NCI-H2227 (cell line): ENCODE measurements around the gene GADD45B.

Experiments
- DNase-seq: peaks from one replicate; lab custom pipeline; 2025; ENCODE audit not compliant: unreplicated experiment; lab: John Stamatoyannopoulos, UW

GADD45B gene, protein sequence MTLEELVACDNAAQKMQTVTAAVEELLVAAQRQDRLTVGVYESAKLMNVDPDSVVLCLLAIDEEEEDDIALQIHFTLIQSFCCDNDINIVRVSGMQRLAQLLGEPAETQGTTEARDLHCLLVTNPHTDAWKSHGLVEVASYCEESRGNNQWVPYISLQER

DNA sequence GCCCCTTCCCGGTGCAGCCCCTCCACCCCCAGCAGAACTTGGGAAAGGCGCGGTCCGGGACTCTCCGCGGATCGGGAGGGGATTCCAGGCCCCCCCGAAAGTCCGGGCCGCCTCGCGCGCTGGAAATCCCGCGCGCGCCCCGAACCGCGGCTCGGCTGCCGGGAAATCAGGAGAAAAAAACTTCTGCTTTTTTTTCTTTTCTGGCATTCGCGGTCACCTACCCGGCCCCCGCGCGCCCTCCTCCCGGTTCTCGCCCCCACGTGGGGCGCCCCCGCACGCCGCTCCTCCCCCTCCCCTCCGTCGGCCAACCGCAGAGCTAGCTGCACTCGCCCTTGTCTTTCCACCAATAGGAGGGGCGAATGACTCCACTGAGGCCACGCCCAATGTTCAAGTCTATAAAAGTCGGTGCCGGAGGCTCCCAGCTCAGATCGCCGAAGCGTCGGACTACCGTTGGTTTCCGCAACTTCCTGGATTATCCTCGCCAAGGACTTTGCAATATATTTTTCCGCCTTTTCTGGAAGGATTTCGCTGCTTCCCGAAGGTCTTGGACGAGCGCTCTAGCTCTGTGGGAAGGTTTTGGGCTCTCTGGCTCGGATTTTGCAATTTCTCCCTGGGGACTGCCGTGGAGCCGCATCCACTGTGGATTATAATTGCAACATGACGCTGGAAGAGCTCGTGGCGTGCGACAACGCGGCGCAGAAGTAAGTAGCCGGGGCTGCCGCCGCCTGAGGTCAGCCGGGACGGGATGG lies at the start of gene GADD45B:
GADD45B (plus strand) TSS at position 426 of the 749 bp plus-strand sequence; CDS start at position 658, 232 bp downstream.
- DNase-seq = peak; percentile 96

DNA sequence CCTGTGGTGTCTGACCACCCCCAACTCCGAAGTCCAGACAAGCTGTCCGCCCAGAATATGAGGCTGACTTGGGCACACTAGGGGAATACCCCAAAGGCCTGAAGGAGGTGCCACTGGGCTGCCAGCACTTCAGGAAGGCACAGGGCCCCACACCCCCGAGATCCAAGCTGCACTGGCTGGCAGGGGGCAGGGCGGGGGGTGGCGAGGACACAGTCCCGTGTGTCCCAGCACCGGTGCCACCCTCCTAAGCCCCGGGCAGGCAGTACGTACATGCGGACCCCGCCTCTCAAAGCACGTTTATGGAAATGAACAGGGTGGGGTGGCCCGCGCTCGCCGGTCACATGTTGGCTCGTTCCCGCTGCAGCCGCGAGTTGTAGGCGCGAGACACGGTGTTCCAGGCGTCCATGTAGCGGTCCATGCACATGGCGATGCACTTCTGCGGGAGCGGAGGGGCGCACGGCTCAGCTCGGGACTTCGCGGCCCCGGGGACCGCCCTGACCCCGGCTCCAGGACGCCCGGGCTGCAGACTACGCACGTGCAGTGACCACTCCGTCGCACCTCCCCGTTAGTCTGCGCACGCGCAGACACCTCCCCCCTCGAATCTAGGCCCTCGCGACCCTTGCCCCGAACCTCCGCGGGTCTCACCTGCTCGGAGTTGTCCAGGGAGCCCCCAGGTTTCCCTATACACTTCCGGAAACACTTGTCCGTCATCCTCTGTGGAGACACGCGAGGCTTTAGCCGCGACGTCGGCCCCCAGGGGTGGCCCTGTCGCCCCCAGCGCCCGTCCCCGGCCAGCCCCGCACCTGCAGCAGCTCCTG lies 49.1 kb upstream of the GADD45B start:
- peak; percentile 56 for DNase-seq

DNA sequence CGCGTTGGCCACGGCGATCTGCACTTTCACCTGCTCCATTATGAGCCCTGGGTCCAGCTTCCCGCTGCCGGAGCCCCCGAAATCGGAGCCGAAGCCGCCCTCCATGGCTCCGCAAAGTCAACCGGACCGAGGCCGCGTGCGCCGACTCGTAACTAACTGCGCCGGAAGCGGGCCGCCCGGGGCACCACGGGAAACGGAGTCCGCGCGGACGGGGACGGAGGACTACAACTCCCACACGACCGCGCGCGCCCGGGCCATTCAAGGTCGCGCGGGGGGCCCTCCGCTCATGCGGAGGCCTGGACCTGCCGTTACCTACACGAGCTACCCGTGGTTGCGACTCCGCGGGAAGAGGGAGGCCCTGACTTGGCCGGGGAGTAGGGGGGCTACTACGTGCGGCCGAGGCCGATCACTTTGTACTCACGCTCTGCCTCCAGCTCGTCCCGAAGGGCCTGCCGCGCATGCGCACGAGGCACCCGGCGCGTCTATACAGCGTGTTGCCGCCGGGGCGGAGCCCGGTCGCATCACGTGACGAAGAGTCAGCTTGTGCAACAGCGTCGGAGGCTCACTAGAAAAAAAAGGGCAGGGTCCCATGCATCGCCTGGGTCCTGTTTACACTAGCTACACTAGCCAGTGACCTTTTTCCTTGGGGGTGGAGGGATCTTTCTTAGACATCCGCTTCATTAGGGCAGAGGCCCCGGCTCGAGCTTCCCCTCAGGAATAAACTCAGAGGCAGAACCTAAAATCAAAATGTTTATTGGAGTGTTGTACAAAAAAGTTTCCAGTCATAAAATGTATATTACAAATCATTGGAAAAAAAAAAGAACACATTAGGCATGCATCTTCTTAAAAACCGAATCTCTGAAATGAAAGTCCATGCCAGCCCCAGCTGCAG lies 48.3 kb upstream of the GADD45B start, which contains the start of gene TIMM13:
TIMM13 (minus strand) TSS at position 158 of the 892 bp plus-strand sequence; CDS start at position 105, 53 bp downstream.
- peak; percentile 96 for DNase-seq

DNA sequence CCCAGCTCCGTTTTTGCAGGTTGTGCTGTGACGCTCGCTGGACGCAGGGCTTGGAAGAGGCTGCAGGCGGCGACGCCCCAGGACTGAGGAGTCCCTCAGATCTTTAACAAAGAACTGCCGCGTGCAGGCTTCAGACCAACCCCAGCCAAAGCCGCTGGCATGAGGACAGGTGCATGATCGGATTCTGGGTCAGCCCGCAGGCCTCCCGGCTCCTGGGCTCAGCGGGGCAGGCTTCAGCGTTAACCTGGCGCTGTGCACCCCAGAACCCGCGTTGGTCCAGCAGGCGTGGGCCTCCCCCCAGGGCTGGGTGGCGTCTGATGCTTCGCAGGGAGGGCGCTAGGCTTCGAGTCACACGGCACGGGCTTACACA lies 47.6 kb upstream of the GADD45B start:
- DNase-seq = peak; percentile 49

DNA sequence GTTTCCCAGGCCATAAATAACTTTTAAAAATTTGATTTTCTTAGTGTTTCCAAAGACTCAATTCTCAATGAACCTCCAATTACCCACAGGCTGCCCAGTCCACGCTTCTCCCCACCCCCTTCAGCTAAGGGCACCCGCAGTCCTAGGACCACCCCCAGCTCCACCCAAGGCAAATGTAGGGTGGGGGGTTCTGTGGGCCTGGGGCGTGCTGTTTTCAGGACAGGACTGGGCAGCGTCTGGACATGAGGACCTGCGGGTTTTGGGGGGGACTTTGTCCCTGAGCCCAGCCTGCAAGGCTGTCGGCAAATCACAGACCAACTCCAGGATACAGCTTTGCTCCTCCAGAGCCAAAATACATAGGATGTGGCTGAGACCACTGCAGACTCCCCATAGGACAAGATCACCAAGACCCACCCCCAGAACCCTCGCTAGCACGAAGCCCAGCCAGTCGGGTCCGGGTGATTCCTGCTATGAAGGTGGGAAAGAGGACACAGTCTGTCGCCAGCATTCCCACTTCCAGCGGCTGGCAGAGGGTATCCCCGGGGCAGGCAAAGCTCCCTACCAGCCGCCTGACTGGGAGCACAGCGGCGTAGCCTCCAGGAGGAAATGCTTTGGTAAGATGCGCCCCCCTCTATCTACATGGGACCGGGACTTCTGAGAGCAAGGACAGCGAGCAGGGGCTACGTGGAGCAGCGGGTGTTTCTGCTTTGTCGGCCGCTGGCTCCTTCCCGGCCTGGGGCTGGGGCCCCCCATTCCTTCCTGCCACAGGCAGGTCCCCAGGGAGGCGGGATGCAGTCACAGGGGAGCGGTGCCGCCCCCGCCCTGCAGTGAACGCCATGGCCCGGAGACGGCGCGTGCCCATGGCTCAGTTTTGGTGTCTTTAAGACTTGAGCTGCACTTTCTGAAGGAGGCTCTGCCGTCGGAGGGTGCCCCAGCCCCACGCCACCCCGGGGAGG lies 46.9 kb upstream of the GADD45B start:
- no peak for DNase-seq

DNA sequence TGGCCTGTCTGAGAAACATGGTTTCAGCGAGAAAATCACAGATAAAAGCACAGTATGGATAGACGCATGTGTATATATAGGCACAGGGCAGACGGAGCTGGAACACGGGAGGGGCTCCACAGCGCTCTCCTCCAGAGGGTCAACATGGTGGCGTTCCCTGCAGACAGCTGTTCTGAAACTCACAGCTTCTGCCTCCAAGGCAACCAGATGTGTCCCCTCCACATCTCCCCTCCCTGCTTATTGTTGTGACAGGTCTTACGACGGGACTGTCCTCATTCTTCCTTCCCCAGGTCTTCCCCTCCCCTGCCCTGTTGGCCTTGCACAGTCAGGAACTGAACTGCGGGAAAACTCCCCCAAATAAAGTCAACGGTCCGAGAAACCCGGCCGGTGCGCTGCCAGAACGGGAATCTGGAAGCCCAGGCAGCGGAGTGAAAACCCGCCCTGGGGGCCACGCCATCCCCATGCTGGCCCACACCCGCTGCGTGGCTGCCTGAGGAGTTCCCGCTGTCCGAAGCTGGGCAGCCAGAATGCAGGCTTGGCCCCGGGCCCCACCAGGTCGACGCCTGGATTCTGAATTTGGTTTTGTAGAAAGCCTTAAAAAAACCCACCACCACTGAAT lies 45.9 kb upstream of the GADD45B start:
- DNase-seq = no peak

DNA sequence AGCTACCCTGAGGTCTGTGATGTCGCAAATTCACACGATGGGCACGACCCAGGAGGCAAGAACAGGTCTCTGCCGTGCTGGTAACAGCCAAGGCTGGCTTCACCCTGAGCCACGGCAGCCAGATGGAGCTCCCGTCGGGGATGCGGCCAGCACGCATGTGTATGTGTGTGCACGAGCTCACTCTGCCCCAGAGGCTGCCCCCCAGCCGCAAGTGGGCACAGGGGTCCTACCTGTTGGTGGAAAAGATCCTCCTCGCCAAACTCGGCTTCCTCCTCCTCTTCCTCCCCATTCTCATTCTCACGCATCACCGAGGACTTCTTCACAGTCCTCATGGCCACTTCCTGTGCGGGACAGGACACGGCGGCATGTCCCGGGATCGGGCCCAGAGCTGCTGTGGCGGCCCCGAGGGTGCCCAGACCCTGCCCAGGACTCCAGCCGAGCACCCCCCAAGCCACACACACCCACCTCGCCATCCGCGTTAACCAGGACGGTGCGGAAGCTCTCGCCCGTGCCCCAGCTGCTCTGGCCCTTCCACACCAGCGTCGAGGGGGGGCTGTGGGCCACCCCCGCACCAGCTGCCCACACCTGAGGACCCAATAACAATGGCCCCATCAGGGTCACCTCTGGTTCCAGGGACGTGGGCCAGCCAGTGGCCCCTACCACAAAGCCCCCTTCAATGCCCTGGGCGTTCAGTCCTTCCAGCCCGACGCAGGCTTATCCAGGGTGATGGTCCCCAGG lies 44.4 kb upstream of the GADD45B start:
- no peak for DNase-seq

DNA sequence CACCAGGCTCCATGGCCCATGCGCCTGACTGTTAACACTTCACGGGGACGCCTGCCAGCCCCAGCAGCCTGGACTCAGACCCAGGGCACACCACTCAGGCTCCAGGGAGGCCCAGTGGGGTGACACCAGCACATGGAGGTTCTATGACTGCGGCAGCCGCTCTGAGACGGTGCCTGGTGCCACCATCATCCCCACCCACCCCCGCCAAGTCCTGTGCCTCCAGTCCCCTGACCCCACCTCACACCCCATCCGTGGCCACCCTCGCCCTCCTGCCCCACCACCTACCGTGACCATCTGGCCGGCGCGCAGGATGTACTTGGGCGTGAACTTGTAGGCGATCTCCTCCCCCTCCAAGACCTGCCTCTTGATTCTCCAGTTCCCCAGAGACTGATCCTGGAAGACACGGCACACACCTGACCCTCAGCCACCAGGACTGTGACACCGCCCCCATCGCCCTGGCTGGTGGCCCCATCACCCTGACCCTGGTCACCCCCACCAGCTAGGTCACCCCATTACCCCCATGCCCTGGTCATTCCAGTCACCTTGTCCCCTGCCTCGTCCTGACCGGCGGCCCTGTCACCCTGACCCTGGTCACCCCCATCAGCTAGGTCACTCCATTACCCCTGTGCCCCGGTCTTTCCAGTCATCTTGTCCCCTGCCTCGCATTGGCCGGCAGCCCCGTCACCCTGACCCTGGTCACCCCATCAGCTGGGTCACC lies 43.6 kb upstream of the GADD45B start:
- DNase-seq = no peak

DNA sequence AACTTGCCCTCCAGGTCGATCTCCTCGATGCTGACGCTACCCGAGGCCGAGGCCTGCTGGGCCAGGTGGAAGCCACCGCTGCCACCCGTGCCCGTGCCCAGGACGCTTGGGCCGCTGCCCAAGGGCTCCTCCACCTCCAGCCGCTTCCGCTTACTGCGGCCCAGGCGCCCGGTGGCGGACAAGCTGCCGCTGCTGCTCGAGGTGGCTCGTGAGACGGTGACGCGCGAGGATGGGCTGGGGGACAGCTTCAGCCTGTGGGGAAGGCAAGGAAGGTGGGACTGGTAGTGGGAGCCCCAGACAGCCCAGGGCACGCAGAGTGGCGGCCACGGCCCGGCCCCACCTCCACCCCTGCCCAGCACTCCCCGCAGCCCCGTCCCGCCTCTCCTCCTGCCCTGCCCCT lies 42.1 kb upstream of the GADD45B start:
- DNase-seq = no peak

DNA sequence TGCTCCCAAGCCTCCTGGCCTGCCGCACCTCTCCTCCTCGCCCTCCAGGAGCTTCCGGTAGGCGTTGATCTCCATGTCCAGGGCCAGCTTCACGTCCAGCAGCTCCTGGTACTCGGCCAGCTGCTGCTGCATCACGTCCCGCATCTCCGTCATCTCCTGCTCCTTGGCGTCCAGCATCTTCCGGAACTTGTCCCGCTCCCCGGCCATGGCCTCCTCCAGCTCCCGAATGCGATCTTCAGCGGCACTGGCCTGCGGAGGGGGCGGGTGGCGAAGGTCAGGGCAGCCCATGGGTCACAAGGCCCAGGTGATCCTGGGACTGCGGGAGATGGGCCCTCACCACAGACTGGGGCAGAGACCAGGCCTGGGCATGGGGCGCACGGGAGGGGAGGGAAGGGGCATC lies 41.7 kb upstream of the GADD45B start:
- no peak for DNase-seq

DNA sequence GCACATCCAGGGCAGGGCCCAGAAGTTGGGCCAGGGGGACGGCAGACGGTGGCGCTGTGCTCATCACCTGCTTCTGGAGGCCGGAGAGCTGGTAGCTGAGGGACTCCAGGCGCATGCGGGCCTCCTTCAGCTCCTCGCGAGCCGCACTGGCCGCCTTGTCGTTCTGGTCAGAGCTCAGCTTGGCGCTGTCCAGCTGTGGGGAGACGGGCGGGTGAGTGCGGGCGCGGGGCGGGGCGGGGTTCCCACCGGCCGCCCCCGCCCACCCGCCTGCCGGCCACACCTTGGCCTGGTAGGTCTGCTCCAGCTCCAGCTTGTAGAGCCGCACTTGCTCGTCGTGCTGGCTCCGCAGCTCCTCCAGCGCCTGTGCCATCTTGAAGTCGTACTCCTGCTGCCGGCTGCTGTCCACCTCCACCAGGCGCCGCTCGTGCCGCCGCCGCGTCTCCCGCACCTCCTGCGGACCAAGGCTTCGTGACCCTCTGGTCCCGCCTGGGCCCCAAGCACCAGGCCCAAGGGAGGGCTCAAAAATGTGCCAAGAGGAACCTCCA lies 41.1 kb upstream of the GADD45B start:
- no peak for DNase-seq

DNA sequence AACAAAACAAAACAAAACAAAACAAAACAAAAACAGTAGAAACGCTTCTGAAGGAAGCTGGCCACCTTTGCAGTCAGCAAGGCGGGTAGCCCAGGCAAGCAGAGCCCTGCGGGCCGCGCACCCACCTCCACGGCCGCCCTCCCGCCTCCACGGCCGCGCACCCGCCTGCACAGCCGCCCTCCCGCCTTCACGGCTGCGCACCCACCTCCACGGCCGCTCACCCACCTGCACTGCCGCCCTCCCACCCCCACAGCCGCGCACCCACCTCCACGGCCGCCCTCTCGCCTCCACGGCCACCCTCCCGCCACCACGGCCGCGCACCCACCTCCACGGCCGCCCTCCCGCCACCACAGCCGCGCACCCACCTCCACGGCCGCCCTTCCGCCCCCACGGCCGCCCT lies 39.5 kb upstream of the GADD45B start:
- no peak for DNase-seq

DNA sequence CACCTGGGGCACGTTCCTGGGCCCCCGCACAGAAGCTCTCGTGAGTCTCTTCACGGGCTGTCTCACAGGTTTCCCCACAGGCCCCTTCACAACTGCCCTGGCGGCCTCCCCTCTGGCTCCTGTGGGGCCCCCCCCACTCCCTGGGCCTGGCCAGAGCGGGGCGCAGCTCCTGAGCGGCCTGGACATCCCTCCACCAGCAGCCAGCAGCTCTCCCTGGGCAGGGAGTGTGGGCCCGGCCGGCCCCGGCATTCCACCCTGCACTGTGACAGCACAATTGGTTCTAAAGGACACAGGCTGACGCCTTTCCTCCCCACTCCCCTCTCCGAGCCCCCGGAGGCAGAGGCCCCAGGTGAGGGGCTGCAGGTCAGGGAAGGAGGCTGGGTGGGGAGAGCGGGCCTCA lies 39.0 kb upstream of the GADD45B start:
- DNase-seq = no peak

DNA sequence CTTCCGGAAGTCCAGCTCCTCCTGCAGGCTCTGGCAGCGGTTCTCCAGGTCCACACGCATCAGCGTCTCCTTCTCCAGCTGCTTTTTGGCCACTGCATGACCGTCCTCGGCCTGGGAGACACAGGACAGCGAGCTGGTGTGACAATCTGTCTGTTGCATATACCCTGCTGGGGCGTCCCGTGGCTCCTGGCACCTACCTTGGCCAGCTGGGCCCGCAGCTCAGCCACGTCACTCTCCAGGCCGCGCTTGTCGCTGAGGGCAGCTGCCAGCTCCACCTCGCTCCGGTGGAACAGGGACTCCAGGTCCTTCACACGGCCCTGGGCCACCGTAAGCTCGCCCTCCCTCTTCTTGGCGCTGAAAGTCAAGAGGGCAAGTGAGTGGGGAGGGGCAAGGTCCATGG lies 37.7 kb upstream of the GADD45B start:
- DNase-seq = no peak

DNA sequence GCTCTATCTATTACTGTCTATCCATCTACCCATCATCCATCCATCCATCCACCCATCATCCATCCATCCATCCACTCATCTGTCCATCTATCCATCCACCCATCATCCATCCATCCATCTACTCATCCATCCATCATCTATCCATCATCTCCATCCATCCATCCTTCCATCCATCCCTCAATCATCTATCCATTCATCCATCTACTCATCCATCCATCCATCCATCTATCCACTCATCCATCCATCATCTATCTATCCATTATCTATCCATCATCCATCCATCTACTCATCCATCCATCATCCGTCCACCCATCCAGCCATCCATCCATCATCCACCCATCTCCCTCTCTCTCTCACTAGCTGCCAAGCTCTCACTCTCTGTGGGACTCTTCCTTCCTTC lies 35.4 kb upstream of the GADD45B start:
- no peak for DNase-seq

DNA sequence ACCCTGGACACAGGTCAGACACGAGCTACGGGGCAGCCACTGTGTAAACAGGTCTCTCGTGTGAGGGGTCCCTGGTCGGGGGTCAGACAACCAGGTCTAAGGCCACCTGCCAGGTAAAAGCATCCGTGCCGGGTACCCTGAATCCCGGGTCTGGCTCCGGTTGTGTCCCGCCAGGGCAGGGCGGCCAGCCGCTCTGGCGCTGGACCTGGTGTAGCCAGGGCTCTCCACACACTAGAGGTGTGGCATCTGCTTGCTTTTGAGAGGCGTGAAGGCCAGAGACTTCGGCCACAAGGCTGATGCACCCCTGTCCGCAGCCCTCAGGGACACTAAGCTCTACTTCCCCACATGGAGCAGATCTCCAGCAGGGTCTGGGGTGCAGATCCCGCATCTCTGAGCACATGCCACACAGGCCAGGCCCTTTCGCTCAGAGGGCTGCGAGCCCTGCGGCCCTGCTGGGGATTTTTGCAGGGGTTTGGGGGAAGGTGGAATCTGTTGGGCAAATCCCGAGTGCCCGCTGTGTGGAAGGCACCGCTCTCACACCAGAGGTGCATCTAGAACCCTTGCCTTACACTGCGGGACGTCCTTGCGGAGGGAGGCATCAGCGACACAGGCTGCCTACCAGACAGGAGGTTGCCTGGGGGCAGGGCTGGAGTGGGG lies 34.7 kb upstream of the GADD45B start:
- DNase-seq = no peak

DNA sequence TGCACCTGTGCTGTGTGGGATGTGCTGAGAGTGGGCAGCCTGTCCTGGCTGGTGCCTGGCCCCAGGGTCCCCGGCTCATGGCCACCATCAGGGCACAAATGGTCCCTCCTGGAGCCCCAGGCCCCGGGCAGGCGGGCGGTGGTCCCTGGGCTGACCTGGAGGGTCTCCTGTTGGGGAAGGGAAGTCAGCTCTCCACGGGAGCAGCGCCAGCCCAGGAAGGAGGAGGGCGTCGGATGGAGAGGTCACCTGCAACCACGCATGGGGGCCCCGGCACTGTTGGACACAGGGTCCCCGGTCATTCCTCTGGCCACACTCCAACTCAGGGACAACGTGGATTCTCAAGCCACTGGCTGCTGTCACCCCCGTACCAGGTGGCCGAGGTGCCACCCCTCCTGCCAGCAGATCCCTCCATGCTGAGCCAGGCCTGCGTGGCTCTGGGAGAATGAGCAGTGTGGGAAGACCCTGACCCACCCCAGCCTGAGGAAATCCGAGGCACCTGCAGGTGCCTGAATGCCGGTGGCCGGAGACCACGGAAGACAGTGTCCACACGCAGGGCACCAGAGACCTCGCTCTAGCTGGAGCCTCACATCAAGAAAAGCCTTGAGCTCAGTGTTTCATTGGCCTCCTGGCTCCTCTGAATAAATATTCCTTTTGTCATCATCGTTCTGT lies 32.7 kb upstream of the GADD45B start:
- no peak for DNase-seq
